CMK (cell line): ENCODE data around the gene ZNF101.

Experiments used
- DNase-seq: peaks from one replicate; pipeline ENCODE4 v3.0.0-alpha.2; 2010; ENCODE audit warnings: low read depth

ZNF101 gene

GRCh38 chr19:19668230-19669012 is at the start of gene ZNF101:
Gene ZNF101, plus strand, starts transcription at chr19:19668839. Its CDS starts 125 bp downstream, at chr19:19668964.
- peak; percentile 83 for DNase-seq

DNA sequence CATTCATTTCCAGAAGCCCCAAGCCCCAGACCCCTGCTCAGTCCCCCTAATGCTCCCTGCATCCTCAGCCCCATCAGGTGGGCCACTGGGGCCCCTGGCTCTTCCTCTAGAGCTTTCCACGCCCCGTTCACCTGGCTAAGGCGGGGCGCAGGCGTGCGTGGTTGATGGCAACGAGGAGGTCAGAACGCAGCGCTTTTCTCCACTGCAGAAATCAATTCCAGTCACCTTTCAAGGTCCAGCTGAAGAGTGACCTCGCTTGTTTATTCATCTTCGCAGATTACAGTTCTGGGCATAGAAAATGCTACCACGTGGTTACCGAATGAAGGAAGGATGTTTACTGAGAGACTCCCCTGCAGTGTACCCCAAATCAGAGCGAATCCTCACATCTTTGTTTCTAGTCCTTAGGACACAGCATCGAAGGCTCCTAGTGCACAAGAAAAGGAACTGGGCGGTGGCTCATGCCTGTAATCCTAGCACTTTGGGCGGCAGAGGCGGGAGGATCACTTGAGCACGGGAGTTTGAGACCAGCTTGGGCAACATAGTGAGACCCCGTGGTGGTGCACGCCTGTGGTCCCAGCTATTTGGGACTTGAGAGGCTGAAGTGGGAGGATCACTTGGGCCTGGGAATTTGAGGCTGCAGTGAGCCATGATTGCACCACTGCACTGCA is 49.3 kb upstream of the ZNF101 start:
- DNase-seq: no peak

DNA sequence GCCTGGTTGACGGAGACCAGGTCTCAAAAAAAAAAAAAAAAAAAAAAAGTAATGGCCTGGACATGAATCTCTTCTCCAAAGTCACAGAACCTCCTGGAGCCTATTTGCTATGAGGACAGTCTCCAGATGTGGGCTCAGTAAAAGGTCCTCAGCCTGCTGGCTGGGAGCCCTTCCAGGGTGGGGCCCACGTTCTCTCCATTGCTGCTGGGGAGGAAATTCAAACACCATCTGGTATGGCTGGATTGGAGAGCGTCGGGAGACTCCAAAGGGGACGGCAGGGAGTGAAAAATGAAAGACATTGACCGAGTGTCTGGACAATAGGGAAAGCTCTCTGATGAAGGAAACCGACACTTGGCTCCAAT is 48.8 kb upstream of the ZNF101 start:
- no peak for DNase-seq

DNA sequence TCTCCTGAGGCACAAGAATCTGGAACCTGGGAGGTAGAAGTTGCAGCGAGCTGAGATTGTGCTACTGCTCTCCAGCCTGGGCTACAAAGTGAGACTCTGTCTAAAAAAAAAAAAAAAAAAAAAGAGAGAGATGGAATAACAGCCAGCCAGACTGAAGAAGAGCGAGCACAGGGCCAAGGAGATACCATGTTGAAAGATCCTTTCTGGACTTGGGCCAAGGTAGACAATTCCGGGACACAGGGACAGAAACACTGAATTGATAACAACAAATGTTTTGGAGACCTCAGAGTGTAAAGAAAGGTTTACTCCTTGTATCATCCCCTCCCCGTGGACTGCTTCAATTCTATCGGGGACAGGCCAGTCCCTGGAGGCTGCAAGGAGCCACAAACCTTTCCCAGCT is 45.3 kb upstream of the ZNF101 start:
- DNase-seq: no peak

DNA sequence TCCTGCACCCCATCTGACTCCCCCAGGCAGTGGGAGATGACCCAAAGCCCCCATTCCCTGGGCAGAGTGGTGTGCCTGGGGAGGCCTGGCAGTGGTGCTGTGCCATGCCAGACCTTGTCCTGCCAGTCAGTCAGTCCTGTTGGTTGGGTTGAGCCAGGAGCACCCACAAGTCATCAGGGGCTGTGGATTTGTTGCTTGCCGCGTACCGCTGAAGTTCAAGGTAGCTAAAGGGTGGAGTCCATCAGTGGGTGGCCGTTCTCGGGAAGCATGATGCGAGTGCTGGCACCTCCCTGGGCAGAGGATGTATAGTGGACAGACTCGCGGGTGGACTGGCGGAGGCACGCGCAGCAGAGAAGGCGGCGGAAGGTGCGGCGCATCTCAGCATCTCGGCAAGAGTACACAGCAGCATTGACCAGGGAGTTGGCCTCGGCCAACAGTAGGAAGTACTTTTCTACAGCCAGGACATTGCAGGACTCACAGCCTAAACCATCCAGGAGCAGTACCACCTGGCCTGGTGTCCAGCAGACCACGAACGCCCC is 44.5 kb upstream of the ZNF101 start:
- no peak for DNase-seq

DNA sequence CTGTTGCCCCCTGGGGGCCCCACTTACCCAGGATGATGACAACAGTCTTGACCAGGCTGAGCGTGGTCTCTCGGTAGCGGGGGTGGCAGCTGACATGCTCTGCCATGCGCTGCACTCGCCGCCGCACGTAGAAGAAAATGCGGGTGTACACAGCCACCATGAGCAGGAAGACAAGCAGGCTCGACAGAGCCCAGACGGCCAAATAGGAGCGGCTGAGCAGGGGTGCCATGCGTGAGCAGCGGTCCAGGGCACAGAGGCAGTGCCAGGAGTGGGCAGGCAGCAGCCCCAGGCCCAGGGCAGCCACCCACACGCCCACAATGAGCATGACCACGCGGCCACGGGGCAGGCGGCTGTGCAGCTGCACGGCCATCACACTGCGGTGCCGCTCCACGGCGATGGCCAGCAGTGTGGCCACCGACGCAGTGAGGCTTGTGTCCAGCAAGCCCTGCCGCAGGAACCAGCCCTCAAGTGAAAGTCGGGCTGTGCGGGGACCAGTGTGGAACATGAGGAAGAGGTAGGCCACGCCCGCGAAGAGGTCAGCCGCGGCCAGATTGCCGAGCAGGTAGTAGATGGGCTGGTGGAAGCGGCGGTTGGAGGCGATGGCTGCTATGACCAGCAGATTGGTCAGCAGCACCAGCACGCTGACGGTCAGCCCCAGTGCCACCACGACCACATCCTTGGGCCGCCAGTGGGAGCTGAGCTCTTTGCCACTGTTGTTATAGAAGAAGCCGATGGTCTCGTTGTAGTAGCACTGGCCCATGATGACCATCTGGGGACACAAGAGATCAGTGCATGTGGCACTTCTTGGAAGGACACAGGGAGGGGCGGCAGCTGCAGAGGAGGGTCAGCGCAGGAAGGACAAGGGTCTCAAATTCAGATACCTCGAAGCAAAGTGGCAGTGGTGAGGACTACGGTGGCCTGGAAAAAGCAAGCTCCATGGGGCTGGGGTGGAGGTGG is 41.8 kb upstream of the ZNF101 start:
- no peak for DNase-seq

DNA sequence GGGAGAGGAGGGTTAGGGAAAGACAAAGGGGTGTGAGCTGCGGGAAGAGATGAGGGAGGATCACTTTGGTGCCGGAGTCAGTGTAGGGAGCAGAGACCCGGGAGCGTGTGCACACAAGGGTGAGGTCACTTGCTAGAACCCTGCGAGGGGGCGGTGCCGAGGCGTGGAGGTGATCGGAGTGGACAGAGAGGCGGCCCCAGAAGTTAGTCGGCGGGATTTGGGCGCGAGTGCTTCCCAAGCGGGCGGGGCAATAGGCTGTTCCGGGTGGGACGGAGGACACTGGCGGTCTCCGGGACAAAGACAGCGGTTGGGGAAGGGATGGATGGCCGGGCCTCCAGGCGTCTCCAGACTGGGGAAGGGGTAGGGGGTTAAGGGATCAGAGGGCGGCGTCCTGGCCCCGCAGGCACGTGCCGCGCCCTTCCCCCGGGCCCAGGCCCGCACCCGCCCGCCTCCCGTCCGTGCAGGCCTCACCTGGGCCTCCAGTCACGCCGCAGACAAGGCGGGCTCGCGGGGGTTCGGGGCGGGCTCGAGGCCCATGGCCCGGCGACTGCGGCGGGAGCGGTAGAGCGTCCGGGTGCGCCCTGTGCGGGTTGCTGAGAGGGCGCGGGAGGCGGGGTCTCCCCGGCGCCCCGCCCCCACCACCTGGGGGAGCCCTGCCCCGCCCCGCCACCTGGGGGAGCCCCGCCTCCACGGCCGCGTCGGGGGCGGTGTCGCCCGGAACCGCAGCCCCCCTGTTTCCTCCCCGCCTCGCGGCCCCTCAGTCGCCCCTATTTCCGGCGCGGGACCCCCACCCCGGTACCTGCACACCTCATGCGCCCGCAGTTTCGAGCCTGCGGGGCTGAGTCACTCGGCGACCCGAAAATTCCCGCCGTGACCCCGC is 40.8 kb upstream of the ZNF101 start, which contains the start of gene LPAR2:
TSS of gene LPAR2 (minus strand) at position 600 of the 880 bp plus-strand sequence. CDS start 945 bp downstream, outside the sequence.
- no peak for DNase-seq

DNA sequence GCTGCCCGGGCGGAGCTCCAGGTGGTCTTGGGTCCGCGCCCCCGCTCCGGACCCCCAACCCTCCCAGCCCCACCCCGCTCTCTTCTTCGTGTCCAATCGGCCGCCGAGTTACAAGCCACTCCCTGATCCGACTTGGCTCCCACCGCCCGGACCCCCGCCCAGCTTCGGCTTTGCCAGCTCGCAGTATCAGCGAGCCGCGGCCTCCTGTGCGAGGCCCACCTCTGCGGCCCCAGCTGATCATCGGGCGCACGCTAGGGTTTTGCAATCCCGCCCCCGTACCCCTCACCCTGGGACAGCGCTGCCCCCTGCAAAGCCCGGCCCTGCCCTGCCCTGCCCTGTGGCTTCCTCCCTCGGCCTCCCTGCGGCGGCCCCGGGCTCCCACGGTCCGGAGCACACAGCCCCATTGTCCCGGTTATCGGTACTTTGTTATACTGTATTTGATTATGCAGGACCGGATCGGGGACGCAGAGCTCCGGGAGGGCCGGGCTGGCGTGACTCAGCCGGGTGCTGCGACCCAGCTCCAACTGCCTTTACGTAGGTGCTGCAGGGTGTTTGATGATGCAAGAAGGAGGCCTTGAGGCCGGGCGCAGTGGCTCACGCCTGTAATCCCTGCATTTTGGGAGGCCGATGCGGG is 40.0 kb upstream of the ZNF101 start:
- no peak for DNase-seq

- no peak for DNase-seq
Observed at GRCh38 chr19:19630062-19630414, 38.6 kb upstream of the ZNF101 start.

- DNase-seq: no peak
Observed at GRCh38 chr19:19630426-19630825, 38.2 kb upstream of the ZNF101 start.

DNA sequence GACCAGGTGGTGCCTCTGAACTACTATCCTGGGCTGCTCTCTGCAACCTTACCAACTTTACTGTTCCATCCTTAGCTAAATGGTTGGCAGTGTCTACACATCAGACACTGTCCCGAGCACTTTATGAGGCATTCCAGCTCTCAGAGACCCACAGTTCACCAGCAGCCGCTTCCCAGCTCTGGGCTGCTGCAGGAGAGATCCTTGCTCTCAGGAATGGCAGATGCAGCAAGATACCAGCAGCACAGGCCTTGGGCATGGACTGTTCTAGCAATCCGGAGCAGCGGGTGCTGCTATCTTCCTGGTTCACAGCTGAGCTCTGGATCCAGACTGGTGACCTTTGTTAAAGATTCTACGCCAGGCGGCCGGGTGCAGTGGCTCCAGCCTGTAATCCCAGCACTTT is 37.3 kb upstream of the ZNF101 start:
- no peak for DNase-seq

- DNase-seq: no peak
Observed at GRCh38 chr19:19632661-19633060, 36.0 kb upstream of the ZNF101 start.

- no peak for DNase-seq
Observed at GRCh38 chr19:19633711-19634515, 34.7 kb upstream of the ZNF101 start.

DNA sequence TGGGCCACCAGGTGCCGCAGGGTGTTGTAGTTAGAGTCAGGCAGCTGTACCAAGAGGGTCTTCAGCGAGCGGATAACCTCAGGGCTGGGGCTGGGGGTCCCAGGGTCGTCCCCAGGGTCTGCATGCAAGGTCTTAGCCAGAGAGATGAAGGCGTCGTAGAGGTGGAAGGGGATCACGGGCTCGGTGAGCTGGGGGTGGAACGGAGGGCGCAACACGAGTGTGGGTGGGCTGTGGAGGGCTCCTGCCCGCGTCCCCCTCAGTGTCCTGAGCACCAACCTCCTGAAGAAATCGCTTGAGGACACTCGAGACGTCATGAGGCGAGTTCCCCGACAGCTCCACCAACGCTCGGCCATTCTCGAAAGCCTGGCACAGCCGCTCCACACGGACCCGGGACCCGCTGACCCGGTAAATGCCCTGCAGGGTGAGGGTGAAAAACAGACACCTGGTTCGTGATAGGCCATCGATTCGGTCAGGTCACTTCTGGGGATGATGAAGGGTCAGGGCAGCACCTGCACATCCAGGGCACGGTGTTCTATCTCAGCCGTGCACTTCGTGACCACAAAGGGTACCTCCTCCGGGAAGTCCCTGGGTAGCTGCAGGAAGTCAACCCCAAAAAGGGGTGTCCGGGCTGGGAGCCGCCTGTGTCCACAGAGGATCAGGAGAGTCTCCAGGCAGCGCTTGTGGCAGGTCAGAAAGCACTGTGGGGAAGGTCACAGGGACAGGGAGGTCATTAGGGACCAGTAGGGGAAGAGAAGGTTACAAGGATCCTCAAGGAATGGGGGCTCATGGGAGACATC is 33.9 kb upstream of the ZNF101 start:
- DNase-seq: no peak

DNA sequence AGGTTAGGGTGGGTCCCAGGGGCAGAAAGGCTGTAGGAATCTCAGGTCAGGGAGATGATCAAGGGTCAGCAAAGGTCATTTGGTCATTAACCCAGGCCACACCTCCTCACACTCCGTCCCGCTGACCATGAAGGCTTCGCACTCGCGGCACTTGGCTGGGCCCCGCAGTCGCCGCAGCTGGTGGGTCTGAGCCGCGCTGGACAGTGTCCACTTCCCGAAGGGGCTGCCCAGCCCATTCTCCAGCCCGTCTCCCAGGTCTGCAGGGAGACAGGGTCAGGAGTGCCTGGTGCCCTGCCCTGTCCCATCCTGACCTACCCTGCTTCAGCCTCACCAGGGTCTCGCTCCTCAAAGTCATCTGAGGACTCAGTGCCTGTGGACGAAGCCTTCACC is 33.3 kb upstream of the ZNF101 start:
- no peak for DNase-seq

GRCh38 chr19:19636573-19637185 is 32.0 kb upstream of the ZNF101 start:
- DNase-seq: no peak

DNA sequence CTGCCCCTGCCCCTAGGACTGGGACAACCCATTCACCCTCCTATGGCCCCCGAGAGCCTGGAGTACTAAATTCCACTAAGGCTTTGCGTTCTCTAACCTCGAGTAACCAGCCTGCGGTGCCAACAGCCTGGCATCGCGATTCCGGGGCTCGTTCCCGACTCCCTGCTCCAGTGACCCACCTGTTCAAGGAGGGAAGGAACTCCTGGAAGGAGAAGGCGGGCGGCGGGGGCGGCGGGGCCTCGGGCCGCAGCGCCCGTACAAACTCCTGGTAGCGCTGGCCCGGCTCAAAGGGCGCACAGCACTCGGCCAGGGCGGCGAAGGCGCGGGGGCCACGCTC is 31.5 kb upstream of the ZNF101 start:
- DNase-seq: no peak

GRCh38 chr19:19637523-19638251 is 31.0 kb upstream of the ZNF101 start:
- DNase-seq: no peak
